Peyer's patch (tissue), 4 donors: ENCODE results near the gene CAND2. TPM values are rescaled to one million over a fixed set of nuclear protein-coding genes. Genes with fewer than 3 reads are reported as not detected.
"Not testable (repeated sequence)": the region's sequence is repeated elsewhere in the genome, so short reads cannot be mapped to it uniquely, and the experiment has no call there.

ENCODE experiments used
- DNase-seq, 3 donors: peaks; one replicate each; pipeline ENCODE4 v3.0.0-alpha.2; 2017 to 2019
- H3K27ac ChIP-seq, 4 donors: fragments of 200-600 bp; sonication (generic); one replicate each; pipeline ENCODE4 v1.5.1; 2016 to 2019
- H3K27me3 ChIP-seq, 2 donors: fragments of 200-600 bp; sonication (generic); one replicate each; pipeline ENCODE4 v1.5.1; 2019
- H3K36me3 ChIP-seq, 3 donors: fragments of 200-600 bp; sonication (generic); one replicate each; pipeline ENCODE4 v1.5.1; 2016 to 2019
- H3K4me1 ChIP-seq, 4 donors: fragments of 200-600 bp; sonication (generic); one replicate each; pipeline ENCODE4 v1.5.1; 2016 to 2019
- H3K4me3 ChIP-seq, 4 donors: fragments of 200-600 bp; sonication (generic); 1 replicate in 3 of 4; 2 replicates in 1 of 4; pipeline ENCODE4 v1.5.1; 2016 to 2019; ENCODE audit warnings: mild to moderate bottlenecking in 1 of 4
- H3K9me3 ChIP-seq, 4 donors: fragments of 200-600 bp; sonication (generic); one replicate each; pipeline ENCODE4 v1.5.1; 2016 to 2019; ENCODE audit warnings: mild to moderate bottlenecking in 1 of 4
- CTCF ChIP-seq, 6 experiments: fragments of 450-650 bp in 4 of 6; fragments of 200-600 bp in 2 of 6; sonication (generic) in 1 of 6; IDR thresholded peaks; one replicate each; pipeline ENCODE4 v1.5.1; 2017 to 2019; ENCODE audit warnings: antibody characterized with exemption in 6 of 6, mild to moderate bottlenecking in 3 of 6, moderate library complexity in 1 of 6
- POLR2A ChIP-seq, 2 donors: fragments of 450-650 bp; IDR thresholded peaks; one replicate each; pipeline ENCODE4 v1.5.1; 2017; ENCODE audit warnings: antibody characterized with exemption in 2 of 2, mild to moderate bottlenecking in 2 of 2, moderate library complexity in 2 of 2
- total RNA-seq, 4 donors: library from RNA; depleted of rRNA; stranded (reverse); fragments of >200 nt; gene quantifications; one replicate each; pipeline ENCODE4 v1.1.0, GENCODE V29; 2016

Gene CAND2
- total RNA-seq, 4 donors from 2014 or later: 1.4 to 4.1 (median 2.1) TPM

DNA sequence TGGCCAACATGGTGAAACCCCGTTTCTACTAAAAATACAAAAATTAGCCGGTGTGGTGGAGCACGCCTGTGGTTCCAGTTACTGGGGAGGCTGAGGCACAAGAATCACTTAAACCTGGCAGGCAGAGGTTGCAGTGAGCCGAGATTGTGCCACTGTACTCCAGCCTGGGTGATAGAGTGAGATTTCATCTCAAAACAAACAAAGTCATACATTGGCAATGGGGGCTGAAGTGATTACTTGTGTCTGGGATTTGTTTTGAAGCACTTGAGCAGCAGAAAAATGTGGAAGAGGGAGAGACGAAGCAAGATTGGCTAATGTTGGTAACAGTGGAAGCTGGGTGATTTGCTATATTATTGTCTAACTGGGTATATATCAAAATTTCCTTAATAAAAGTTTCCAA lies 24.0 kb upstream of the CAND2 start:
- TF ChIP-seq POLR2A (IDR thresholded peaks at IDR 0.05) (no peak), CTCF (IDR thresholded peaks at IDR 0.05) (no peak)
- Histone ChIP-seq H3K4me3 (no peak overlapping the region), H3K27ac (no peak overlapping the region), H3K9me3 (no peaks in the 10 kb centered on the region), H3K36me3 (no peaks in the 10 kb centered on the region), H3K27me3 (no peaks in the 10 kb centered on the region), H3K4me1 (no peaks in the 10 kb centered on the region)
- no peak for DNase-seq

DNA sequence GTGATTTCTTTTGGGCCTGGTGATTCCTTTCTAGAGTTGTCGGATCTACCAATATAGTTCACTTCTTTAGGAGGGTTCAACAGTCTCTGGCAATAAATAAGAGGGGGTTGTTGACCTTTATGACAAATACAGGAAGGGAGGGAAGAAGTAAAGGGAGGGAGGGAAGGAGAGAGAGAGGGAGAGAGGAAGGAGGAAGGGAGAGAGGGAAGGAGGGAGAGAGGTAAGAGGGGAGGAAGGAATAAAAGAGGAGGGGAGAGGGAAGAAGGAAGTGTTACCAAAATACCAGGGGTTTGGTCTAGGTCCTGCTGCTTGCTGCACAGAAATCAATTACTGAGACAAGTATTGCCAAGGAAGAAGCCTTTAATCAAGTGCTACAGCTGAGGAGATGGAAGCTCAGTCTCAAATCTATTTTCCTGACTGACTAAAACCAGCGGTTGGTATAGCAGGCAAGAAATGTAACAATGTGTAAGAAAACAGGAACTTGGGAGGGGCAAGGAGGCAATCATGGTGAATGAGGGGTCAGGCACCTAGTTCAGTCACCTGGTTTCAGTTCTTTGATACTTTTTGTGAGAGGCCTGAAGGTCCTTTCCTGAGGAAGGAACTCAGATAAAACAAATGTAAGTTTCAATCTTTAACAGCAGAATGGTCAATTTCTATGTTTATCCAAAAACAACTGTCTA lies 23.3 kb upstream of the CAND2 start:
- TF ChIP-seq CTCF (IDR thresholded peaks at IDR 0.05) (no peak), POLR2A (IDR thresholded peaks at IDR 0.05) (no peak)
- H3K4me3 ChIP-seq: no peak overlapping the region
- H3K27me3 ChIP-seq: no peaks in the 10 kb centered on the region
- no peaks in the 10 kb centered on the region for H3K4me1 ChIP-seq
- H3K27ac ChIP-seq: no peak overlapping the region
- DNase-seq: no peak
- no peaks in the 10 kb centered on the region for H3K36me3 ChIP-seq
- no peaks in the 10 kb centered on the region for H3K9me3 ChIP-seq

DNA sequence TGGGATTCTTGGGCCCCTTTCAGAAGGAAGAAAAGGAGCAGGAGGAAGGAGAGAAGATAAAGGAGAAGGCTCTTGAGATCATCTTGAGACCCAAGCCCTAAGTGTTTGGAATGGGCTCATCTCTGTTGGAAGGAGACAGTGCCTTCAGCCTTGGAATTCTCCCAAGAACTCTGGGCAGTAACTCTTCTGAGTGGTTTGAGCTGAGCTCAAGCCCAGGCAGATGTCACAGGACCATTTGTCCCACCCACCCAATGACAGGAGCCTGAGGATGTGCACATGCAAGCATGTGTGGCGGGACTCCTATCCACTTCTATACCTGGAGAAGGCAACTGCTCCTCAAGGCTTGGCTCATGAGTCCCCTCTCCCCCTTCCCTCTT lies 22.8 kb upstream of the CAND2 start:
- Histone ChIP-seq H3K4me1 (no peaks in the 10 kb centered on the region), H3K9me3 (no peaks in the 10 kb centered on the region), H3K4me3 (no peak overlapping the region), H3K36me3 (no peaks in the 10 kb centered on the region), H3K27ac (no peak overlapping the region), H3K27me3 (no peaks in the 10 kb centered on the region)
- no peak for DNase-seq
- TF ChIP-seq CTCF (IDR thresholded peaks at IDR 0.05): no peak
- TF ChIP-seq POLR2A (IDR thresholded peaks at IDR 0.05): no peak

DNA sequence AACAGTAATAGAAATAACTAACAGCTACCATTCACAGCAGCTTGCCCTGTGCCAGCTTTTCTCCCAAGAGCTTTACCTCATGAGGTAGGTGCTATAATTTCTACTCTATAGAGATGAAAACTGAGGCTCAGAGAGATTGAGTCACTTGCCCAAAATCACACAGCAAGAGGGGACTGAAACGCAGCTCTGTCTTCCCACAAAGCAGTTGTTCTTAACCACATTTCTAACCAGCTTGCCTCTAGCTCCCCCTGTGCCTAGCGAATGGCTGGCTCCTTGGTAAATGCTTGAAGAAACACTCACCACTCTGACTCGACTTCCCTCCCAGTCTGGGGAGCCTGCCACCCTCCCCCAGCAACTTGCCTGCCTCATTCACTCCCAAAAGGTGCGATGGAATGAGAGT lies 21.9 kb upstream of the CAND2 start:
- H3K9me3 ChIP-seq: no peaks in the 10 kb centered on the region
- no peaks in the 10 kb centered on the region for H3K4me1 ChIP-seq
- H3K4me3 ChIP-seq: no peak overlapping the region
- DNase-seq: no peak
- H3K27ac ChIP-seq: no peak overlapping the region
- no peak for TF ChIP-seq CTCF (IDR thresholded peaks at IDR 0.05)
- no peak for TF ChIP-seq POLR2A (IDR thresholded peaks at IDR 0.05)
- H3K36me3 ChIP-seq: no peaks in the 10 kb centered on the region
- H3K27me3 ChIP-seq: no peaks in the 10 kb centered on the region

- no peaks in the 10 kb centered on the region for H3K9me3 ChIP-seq
- no peaks in the 10 kb centered on the region for H3K36me3 ChIP-seq
- no peaks in the 10 kb centered on the region for H3K27me3 ChIP-seq
- no peak overlapping the region for H3K4me3 ChIP-seq
- TF ChIP-seq CTCF (IDR thresholded peaks at IDR 0.05) (no peak), POLR2A (IDR thresholded peaks at IDR 0.05) (no peak)
- DNase-seq: no peak
- no peak overlapping the region for H3K27ac ChIP-seq
- H3K4me1 ChIP-seq: no peaks in the 10 kb centered on the region
These were observed 21.3 kb upstream of the CAND2 start for GRCh38 chr3:12775226-12775625.

DNA sequence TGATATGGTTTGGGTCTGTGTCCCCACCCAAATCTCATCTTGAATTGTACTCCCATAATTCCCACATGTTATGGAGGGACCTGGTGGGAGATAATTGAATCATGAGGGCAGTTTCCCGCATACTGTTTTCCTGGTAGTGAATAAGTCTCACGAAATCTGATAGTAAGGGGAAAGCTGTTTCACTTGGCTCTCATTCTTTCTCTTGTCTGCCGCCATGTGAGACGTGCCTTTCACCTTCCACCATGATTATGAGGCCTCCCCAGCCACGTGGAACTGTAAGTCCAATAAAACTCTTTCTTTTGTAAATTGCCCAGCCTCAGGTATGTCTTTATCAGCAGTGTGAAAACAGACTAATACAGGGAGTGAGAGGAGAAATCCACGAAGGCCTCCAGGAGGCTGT lies 20.5 kb upstream of the CAND2 start:
- H3K27ac ChIP-seq, H3K27me3 ChIP-seq, H3K4me3 ChIP-seq, H3K36me3 ChIP-seq, DNase-seq, H3K9me3 ChIP-seq, H3K4me1 ChIP-seq: not testable (repeated sequence)
